Measurements from ENCODE around the gene PAQR9.

PAQR9 gene

GRCh38 chr3:142925140-142925539, 38.3 kb downstream of the PAQR9 start:
- no peak for DNase-seq (ENCODE audit: low read depth in 1 of 2, low spot score in 1 of 2)

- DNase-seq (ENCODE audit: low read depth in 1 of 2, low spot score in 1 of 2), result no peak
Measured at GRCh38 chr3:142923694-142924093, 39.8 kb downstream of the PAQR9 start.

- DNase-seq (ENCODE audit: low read depth in 1 of 2, low spot score in 1 of 2), result no peak
Measured at GRCh38 chr3:142916605-142917004, 46.9 kb downstream of the PAQR9 start.

- DNase-seq (ENCODE audit: low read depth in 1 of 2, low spot score in 1 of 2), result no peak
Measured at GRCh38 chr3:142915636-142916035, 47.8 kb downstream of the PAQR9 start.

GRCh38 chr3:142914286-142914811, 49.1 kb downstream of the PAQR9 start:
- no peak for DNase-seq (ENCODE audit: low read depth in 1 of 2, low spot score in 1 of 2)

- no peak for DNase-seq (ENCODE audit: low read depth in 1 of 2, low spot score in 1 of 2)
Measured at GRCh38 chr3:142913432-142913831, 50.0 kb downstream of the PAQR9 start.

GRCh38 chr3:142912402-142913172, 50.9 kb downstream of the PAQR9 start:
- no peak for DNase-seq (ENCODE audit: low read depth in 1 of 2, low spot score in 1 of 2)

Measured in activated CD4-positive, alpha-beta T cell treated with anti-CD3 and anti-CD28 coated beads, Interleukin-2, amount 50 U/mL, for 24 hours (primary cell).